Fibroblast of mammary gland (primary cell): Measurements from ENCODE around the gene OR2F1.

ENCODE experiments used
- DNase-seq: peaks from one replicate; pipeline ENCODE4 v3.0.0-alpha.2; 2010; ENCODE audit warnings: low read depth
- H3K4me3 ChIP-seq: 2 replicates; pipeline ENCODE4 v1.5.1; 2011; ENCODE audit warnings: low read depth, mild to moderate bottlenecking, low read length, moderate library complexity; ENCODE audit not compliant: control insufficient read depth
- TF ChIP-seq, protein P1 (sequence below): conservative IDR thresholded peaks from 2 replicates; pipeline ENCODE4 v1.5.1; 2011; ENCODE audit warnings: low read depth, low read length, inconsistent platforms; ENCODE audit not compliant: control insufficient read depth, insufficient read depth

The OR2F1 gene

DNA sequence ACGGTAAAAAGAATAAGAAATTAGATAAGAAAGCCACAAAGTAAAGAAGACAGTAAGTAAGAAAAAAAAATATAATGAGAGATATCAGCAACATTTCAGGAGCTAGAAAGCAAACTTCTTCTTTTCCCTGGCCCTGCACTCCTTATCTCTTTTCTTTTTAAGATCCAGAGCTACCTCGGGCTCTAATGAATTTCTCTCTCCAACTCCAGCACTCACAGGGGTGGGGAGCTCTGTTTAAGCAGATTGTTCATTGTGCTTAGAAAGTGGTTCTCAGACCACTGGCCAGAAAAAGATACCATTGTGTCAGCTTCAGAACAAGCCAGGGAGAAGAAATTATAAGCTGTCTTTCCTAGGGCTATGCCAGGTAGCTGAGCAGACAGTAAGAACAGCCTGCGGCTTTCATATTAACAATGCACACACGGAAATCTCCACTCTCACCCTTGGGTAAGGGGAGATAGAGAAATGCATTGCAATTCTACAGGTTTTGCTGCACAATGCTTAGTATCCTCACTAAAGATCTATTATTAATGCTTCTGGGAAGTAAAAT is 19.3 kb downstream of the OR2F1 start:
- DNase-seq: no peak
- H3K4me3 ChIP-seq: no peak overlapping the region
- TF ChIP-seq, protein P1, sequence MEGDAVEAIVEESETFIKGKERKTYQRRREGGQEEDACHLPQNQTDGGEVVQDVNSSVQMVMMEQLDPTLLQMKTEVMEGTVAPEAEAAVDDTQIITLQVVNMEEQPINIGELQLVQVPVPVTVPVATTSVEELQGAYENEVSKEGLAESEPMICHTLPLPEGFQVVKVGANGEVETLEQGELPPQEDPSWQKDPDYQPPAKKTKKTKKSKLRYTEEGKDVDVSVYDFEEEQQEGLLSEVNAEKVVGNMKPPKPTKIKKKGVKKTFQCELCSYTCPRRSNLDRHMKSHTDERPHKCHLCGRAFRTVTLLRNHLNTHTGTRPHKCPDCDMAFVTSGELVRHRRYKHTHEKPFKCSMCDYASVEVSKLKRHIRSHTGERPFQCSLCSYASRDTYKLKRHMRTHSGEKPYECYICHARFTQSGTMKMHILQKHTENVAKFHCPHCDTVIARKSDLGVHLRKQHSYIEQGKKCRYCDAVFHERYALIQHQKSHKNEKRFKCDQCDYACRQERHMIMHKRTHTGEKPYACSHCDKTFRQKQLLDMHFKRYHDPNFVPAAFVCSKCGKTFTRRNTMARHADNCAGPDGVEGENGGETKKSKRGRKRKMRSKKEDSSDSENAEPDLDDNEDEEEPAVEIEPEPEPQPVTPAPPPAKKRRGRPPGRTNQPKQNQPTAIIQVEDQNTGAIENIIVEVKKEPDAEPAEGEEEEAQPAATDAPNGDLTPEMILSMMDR: no peak

DNA sequence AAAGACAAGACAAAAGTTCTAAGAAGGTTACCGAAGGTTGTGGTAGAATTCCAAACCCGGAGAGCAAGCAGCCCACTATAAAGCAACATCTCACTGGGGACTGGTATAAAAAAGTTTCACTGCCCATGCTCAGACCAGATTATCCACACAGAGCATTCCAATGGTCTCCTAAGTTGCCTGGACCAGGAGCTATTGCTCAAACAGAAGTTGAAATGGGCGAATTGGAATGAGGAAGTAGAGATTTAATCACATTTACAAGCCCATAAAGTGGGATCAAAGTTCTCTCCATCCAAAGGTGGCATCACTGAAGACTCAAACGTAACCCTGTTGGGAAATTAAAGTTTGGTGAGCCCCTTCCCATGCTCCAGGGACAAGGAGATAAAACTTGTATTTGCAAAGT is 19.8 kb downstream of the OR2F1 start:
- TF ChIP-seq, protein P1: no peak
- no peak for DNase-seq
- no peak overlapping the region for H3K4me3 ChIP-seq

DNA sequence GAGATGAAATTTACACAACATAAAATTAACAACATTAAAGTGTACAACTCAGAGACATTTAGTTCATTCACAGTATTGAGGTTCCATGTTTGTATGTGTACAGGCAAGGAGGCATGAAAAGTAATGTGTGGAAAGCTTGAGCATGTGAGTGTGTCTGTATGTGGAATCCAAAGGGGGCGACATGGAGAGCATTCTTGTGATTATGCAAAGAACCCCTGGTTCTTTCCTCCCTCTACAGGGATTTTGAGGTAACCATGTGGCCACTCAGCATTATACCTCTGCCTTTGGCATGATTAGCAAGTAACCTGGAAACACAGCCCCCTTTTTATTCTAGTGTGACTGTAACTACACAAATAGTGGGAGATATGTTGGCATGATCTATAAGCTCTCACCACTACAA is 21.0 kb downstream of the OR2F1 start:
- TF ChIP-seq, protein P1: peak; percentile 26
- peak; percentile 26 for DNase-seq
- no peak overlapping the region for H3K4me3 ChIP-seq

DNA sequence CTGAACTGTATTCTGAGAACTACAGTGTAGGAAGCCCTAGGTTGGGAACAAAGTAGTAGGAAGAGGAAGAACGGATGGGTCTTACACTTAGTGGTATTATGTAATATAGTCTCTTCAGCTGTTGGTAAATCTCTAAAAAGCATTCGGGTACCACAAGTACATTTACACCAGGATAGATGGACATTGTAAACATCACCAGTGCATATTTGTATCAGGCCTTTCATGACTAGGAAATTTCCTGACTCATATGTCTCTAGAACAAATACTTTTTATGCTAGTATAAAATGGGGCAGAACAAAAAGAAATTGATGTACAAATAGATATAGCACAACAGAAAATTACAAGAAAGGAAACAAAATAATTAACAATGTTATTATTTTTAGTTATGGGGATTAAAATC is 23.9 kb downstream of the OR2F1 start:
- no peak overlapping the region for H3K4me3 ChIP-seq
- TF ChIP-seq, protein P1: no peak
- no peak for DNase-seq

DNA sequence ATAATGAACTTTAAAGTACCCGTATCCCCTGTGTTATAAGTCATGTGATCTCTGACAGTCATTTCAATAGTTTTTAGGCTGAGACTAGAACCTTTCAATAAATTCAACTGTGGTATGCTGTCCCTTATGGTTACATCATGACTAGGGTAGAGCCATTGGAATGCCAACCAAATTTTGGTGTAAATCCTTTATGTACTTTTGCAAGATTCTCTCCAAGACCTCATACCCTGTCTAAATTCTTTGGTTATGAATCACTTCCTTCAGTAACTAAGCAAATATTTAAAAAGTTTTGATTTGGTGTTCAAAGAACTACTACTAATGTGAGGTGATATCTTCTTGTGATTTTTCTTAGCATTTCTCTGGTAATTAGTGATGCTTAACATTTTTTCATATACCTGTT is 24.7 kb downstream of the OR2F1 start:
- peak; percentile 40 for DNase-seq
- H3K4me3 ChIP-seq: no peak overlapping the region
- TF ChIP-seq, protein P1: no peak

DNA sequence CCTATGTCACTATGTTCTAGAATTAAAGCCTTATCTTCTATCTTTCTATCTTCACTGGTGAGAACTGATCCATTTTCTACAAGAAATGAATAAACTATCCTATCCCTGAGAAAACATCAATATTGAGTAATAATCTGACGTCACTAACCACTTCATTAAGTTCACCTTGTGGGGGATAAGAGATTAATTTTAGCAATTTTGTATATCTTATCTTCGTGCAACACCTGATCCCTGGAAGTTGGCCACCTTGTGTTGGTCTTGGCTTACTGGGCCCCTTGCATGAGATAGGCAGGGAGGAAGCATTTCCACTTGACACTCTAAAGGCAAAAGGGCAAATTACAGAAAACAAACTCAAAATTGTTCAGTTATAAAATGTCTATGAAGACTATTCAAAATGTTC is 25.4 kb downstream of the OR2F1 start:
- H3K4me3 ChIP-seq: no peak overlapping the region
- TF ChIP-seq, protein P1: no peak
- no peak for DNase-seq
